ENCODE results near the gene IL17RA. TPM values are rescaled to one million over a fixed set of nuclear protein-coding genes. Genes with fewer than 3 reads are reported as not detected.

Gene IL17RA
- total and polyA plus RNA-seq, 2 donors from 2014 or later, result 4.2 to 26.8 TPM

DNA sequence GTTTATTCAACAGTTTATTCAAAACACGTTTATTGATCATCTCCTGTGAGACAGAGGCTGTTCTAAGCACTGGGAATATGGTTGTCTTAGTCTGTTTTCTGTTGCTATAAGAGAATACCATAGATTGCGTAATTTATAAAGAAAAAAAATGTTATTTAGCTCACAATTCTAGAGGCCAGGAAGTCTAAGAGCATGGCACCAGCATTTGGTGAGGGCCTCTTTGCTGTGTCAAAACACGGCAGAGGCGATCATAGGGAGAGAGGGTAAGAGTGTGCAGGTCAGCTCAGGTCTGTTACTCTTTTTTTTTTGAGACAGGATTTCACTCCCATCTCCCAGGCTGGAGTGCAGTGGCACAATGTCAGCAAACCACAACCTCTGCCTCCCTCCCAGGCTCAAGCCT lies 5.2 kb upstream of the IL17RA start:
- Histone ChIP-seq H3K27me3 (ENCODE audit: control insufficient read depth, insufficient read depth, low read length) (no peaks in the 10 kb centered on the region), H3K4me1 (ENCODE audit: control insufficient read depth in 2 of 3, insufficient read depth in 2 of 3, low read depth in 1 of 3, low read length in 3 of 3) (no peaks in the 10 kb centered on the region), H3K36me3 (ENCODE audit: control insufficient read depth in 2 of 3, insufficient read depth in 3 of 3, low read length in 3 of 3) (no peaks in the 10 kb centered on the region), H3K27ac (ENCODE audit: low read depth in 2 of 2, low read length in 2 of 2) (no peak overlapping the region), H3K9me3 (ENCODE audit: control insufficient read depth in 2 of 3, insufficient read depth in 1 of 3, low read length in 3 of 3) (no peaks in the 10 kb centered on the region), H3K4me3 (ENCODE audit: low read length in 3 of 3) (no peak overlapping the region), H3K9ac (ENCODE audit: low read length in 3 of 3) (no peak overlapping the region)
- TF ChIP-seq, protein P1, sequence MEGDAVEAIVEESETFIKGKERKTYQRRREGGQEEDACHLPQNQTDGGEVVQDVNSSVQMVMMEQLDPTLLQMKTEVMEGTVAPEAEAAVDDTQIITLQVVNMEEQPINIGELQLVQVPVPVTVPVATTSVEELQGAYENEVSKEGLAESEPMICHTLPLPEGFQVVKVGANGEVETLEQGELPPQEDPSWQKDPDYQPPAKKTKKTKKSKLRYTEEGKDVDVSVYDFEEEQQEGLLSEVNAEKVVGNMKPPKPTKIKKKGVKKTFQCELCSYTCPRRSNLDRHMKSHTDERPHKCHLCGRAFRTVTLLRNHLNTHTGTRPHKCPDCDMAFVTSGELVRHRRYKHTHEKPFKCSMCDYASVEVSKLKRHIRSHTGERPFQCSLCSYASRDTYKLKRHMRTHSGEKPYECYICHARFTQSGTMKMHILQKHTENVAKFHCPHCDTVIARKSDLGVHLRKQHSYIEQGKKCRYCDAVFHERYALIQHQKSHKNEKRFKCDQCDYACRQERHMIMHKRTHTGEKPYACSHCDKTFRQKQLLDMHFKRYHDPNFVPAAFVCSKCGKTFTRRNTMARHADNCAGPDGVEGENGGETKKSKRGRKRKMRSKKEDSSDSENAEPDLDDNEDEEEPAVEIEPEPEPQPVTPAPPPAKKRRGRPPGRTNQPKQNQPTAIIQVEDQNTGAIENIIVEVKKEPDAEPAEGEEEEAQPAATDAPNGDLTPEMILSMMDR (IDR thresholded peaks at IDR 0.05; ENCODE audit: borderline replicate concordance, extremely low read depth, insufficient read depth), result no peak
- intact Hi-C loops (cut with DNase I), result no loop called here
- no peak for DNase-seq
- no peak for FAIRE-seq

DNA sequence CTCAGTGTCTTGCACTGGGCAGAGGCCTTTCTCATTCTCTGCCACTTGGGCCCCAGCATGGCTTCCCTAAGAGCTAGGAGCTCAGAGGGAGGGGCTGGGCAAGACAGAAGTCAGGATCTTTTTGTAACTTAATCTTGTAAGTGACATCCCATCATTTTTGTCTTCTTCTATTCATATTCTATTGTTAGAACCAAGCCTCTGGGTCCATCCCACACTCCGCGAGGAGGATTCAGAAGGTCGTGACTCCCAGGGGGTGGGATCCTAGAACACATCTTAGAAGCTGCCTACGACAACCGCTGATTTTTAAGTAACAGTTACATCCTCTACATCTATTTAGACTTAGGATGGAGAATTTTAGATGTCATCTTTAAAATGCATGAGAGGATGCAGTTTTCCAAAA lies 1.5 kb upstream of the IL17RA start:
- Histone ChIP-seq H3K9me3 (ENCODE audit: control insufficient read depth in 2 of 3, insufficient read depth in 1 of 3, low read length in 3 of 3) (no peaks in the 10 kb centered on the region), H3K27ac (ENCODE audit: low read depth in 2 of 2, low read length in 2 of 2) (no peak overlapping the region), H3K4me3 (ENCODE audit: low read length in 3 of 3) (no peak overlapping the region), H3K36me3 (ENCODE audit: control insufficient read depth in 2 of 3, insufficient read depth in 3 of 3, low read length in 3 of 3) (no peaks in the 10 kb centered on the region), H3K27me3 (ENCODE audit: control insufficient read depth, insufficient read depth, low read length) (no peaks in the 10 kb centered on the region), H3K4me1 (ENCODE audit: control insufficient read depth in 2 of 3, insufficient read depth in 2 of 3, low read depth in 1 of 3, low read length in 3 of 3) (no peaks in the 10 kb centered on the region), H3K9ac (ENCODE audit: low read length in 3 of 3) (no peak overlapping the region)
- TF ChIP-seq, protein P1 (IDR thresholded peaks at IDR 0.05; ENCODE audit: borderline replicate concordance, extremely low read depth, insufficient read depth), result no peak
- intact Hi-C loops (cut with DNase I), result no loop called here
- DNase-seq, result no peak
- no peak for FAIRE-seq

GRCh38 chr22:17083811-17084441 lies 874 bp upstream of the IL17RA start:
- peak in 2 of 5 donors; percentile 56 to 80 for DNase-seq
- H3K9ac ChIP-seq (ENCODE audit: low read length in 3 of 3), result no peak overlapping the region
- H3K27ac ChIP-seq (ENCODE audit: low read depth in 2 of 2, low read length in 2 of 2), result peak overlapping the region in 1 of 2 donors; percentile 69
- peak overlapping the region; percentile 40 to 66 (median 65) for H3K4me3 ChIP-seq (ENCODE audit: low read length in 3 of 3)
- no peaks in the 10 kb centered on the region for H3K9me3 ChIP-seq (ENCODE audit: control insufficient read depth in 2 of 3, insufficient read depth in 1 of 3, low read length in 3 of 3)
- no peaks in the 10 kb centered on the region for H3K36me3 ChIP-seq (ENCODE audit: control insufficient read depth in 2 of 3, insufficient read depth in 3 of 3, low read length in 3 of 3)
- TF ChIP-seq, protein P1 (IDR thresholded peaks at IDR 0.05; ENCODE audit: borderline replicate concordance, extremely low read depth, insufficient read depth), result no peak
- H3K27me3 ChIP-seq (ENCODE audit: control insufficient read depth, insufficient read depth, low read length), result no peaks in the 10 kb centered on the region
- intact Hi-C loops (cut with DNase I), result no loop called here
- no peaks in the 10 kb centered on the region for H3K4me1 ChIP-seq (ENCODE audit: control insufficient read depth in 2 of 3, insufficient read depth in 2 of 3, low read depth in 1 of 3, low read length in 3 of 3)
- no peak for FAIRE-seq

Measured in kidney (tissue), 14 donors.